SIG-M5 treated with dmso at 0.1 percent for 504 hours (cell line): Measurements from ENCODE around the gene ZNF678.
"Not testable (repeated sequence)": the region's sequence is repeated elsewhere in the genome, so short reads cannot be mapped to it uniquely, and the experiment has no call there.

Experiments used
- DNase-seq: peaks from one replicate; lab custom pipeline; 2025; ENCODE audit not compliant: unreplicated experiment; lab: John Stamatoyannopoulos, UW

The ZNF678 gene

GRCh38 chr1:227596222-227596621, 32.9 kb downstream of the ZNF678 start:
- not testable (repeated sequence) for DNase-seq

GRCh38 chr1:227603327-227603726, 40.0 kb downstream of the ZNF678 start:
- no peak for DNase-seq

- DNase-seq: no peak
These were observed 41.1 kb downstream of the ZNF678 start for GRCh38 chr1:227604446-227604845.

GRCh38 chr1:227606271-227606670, 42.9 kb downstream of the ZNF678 start:
- not testable (repeated sequence) for DNase-seq

GRCh38 chr1:227607336-227607898, 44.1 kb downstream of the ZNF678 start:
- no peak for DNase-seq

- no peak for DNase-seq
These were observed 49.3 kb downstream of the ZNF678 start for GRCh38 chr1:227612658-227613057.

GRCh38 chr1:227613526-227613925, 50.2 kb downstream of the ZNF678 start:
- DNase-seq: no peak

GRCh38 chr1:227621211-227621610, 57.9 kb downstream of the ZNF678 start:
- no peak for DNase-seq

- no peak for DNase-seq
These were observed 59.6 kb downstream of the ZNF678 start for GRCh38 chr1:227622739-227623475.

GRCh38 chr1:227632325-227632724, 69.0 kb downstream of the ZNF678 start:
- no peak for DNase-seq

- no peak for DNase-seq
These were observed 72.2 kb downstream of the ZNF678 start for GRCh38 chr1:227635596-227635995.

- DNase-seq: no peak
These were observed 91.1 kb downstream of the ZNF678 start for GRCh38 chr1:227654431-227654830.

- no peak for DNase-seq
These were observed 91.7 kb downstream of the ZNF678 start for GRCh38 chr1:227654858-227655752.

- DNase-seq: no peak
These were observed 98.1 kb downstream of the ZNF678 start for GRCh38 chr1:227661495-227661894.

GRCh38 chr1:227662933-227663332, 99.6 kb downstream of the ZNF678 start:
- no peak for DNase-seq

GRCh38 chr1:227666286-227666685, 102.9 kb downstream of the ZNF678 start:
- no peak for DNase-seq

GRCh38 chr1:227673441-227673840, 110.1 kb downstream of the ZNF678 start:
- no peak for DNase-seq

- no peak for DNase-seq
These were observed 122.5 kb downstream of the ZNF678 start for GRCh38 chr1:227685807-227686206.

GRCh38 chr1:227697321-227697864, 134.0 kb downstream of the ZNF678 start:
- DNase-seq: no peak

GRCh38 chr1:227701631-227702030, 138.3 kb downstream of the ZNF678 start:
- DNase-seq: not testable (repeated sequence)

GRCh38 chr1:227707846-227708245, 144.5 kb downstream of the ZNF678 start:
- DNase-seq: no peak
